Trophoblast cell (in vitro differentiated cells and primary cell): ENCODE results near the gene AP2A2.

Experiments
- DNase-seq, 2 donors: peaks; one replicate each; pipeline ENCODE4 v3.0.0-alpha.2; 2016
- H2AFZ ChIP-seq: 2 replicates; pipeline ENCODE4 v1.6.1; 2013; ENCODE audit warnings: low read length, moderate library complexity, mild to moderate bottlenecking; ENCODE audit not compliant: insufficient read depth, poor library complexity
- H2AK5ac ChIP-seq: 2 replicates; pipeline ENCODE4 v1.6.1; 2013; ENCODE audit warnings: mild to moderate bottlenecking, low read length
- H2BK120ac ChIP-seq: 2 replicates; pipeline ENCODE4 v1.6.1; 2013; ENCODE audit warnings: low read length, mild to moderate bottlenecking, moderate library complexity; ENCODE audit not compliant: insufficient read depth, poor library complexity
- H2BK12ac ChIP-seq: 2 replicates; pipeline ENCODE4 v1.6.1; 2013; ENCODE audit warnings: mild to moderate bottlenecking, low read length, moderate library complexity
- H2BK5ac ChIP-seq: 2 replicates; pipeline ENCODE4 v1.6.1; 2013; ENCODE audit warnings: low read length, low read depth, moderate library complexity, mild to moderate bottlenecking; ENCODE audit not compliant: poor library complexity
- H3K14ac ChIP-seq: 2 replicates; pipeline ENCODE4 v1.6.1; 2013; ENCODE audit warnings: mild to moderate bottlenecking, low read length
- H3K18ac ChIP-seq: 2 replicates; pipeline ENCODE4 v1.6.1; 2013; ENCODE audit warnings: mild to moderate bottlenecking, low read length
- H3K23ac ChIP-seq: 2 replicates; pipeline ENCODE4 v1.6.1; 2013; ENCODE audit warnings: low read length
- H3K27ac ChIP-seq: 2 replicates; pipeline ENCODE4 v1.5.1; 2013; ENCODE audit warnings: low read depth, mild to moderate bottlenecking, inconsistent platforms, low read length, moderate library complexity
- H3K27me3 ChIP-seq: 2 replicates; pipeline ENCODE4 v1.6.1; 2013; ENCODE audit warnings: inconsistent platforms, mild to moderate bottlenecking, low read length, moderate library complexity; ENCODE audit not compliant: insufficient read depth
- H3K36me3 ChIP-seq, 2 experiments: 1 replicate in 1 of 2; 2 replicates in 1 of 2; pipeline ENCODE4 v1.6.1; 2013; ENCODE audit warnings: low read length in 2 of 2, mild to moderate bottlenecking in 2 of 2, moderate library complexity in 1 of 2; ENCODE audit not compliant: insufficient read depth in 2 of 2, control insufficient read depth in 1 of 2
- H3K4ac ChIP-seq: 2 replicates; pipeline ENCODE4 v1.6.1; 2013; ENCODE audit warnings: low read depth, mild to moderate bottlenecking, low read length, moderate library complexity
- H3K4me1 ChIP-seq, 2 experiments: 1 replicate in 1 of 2; 2 replicates in 1 of 2; pipeline ENCODE4 v1.6.1; 2013; ENCODE audit warnings: low read length in 2 of 2, mild to moderate bottlenecking in 2 of 2, moderate library complexity in 1 of 2; ENCODE audit not compliant: insufficient read depth in 2 of 2, control insufficient read depth in 1 of 2
- H3K4me2 ChIP-seq: 2 replicates; pipeline ENCODE4 v1.6.1; 2013; ENCODE audit warnings: inconsistent platforms, mild to moderate bottlenecking, low read length, moderate library complexity
- H3K4me3 ChIP-seq: 2 replicates; pipeline ENCODE4 v1.5.1; 2013; ENCODE audit warnings: mild to moderate bottlenecking, low read depth, low read length, inconsistent platforms
- H3K79me1 ChIP-seq: one replicate; pipeline ENCODE4 v1.6.1; 2013; ENCODE audit warnings: low read length
- H3K79me2 ChIP-seq: 2 replicates; pipeline ENCODE4 v1.6.1; 2013; ENCODE audit warnings: low read length, mild to moderate bottlenecking; ENCODE audit not compliant: control insufficient read depth, insufficient read depth, poor library complexity
- H3K9ac ChIP-seq: 2 replicates; pipeline ENCODE4 v1.6.1; 2013; ENCODE audit warnings: mild to moderate bottlenecking, low read length
- H3K9me3 ChIP-seq: 2 replicates; pipeline ENCODE4 v1.6.1; 2013; ENCODE audit warnings: low read depth, mild to moderate bottlenecking, control low read depth, inconsistent platforms, low read length; ENCODE audit not compliant: insufficient read depth
- H4K12ac ChIP-seq: 2 replicates; pipeline ENCODE4 v1.6.1; 2013; ENCODE audit warnings: low read depth, mild to moderate bottlenecking, low read length, moderate library complexity
- H4K8ac ChIP-seq: 2 replicates; pipeline ENCODE4 v1.6.1; 2013; ENCODE audit warnings: low read depth, mild to moderate bottlenecking, low read length, moderate library complexity
- H4K91ac ChIP-seq: one replicate; pipeline ENCODE4 v1.6.1; 2013; ENCODE audit warnings: low read depth, mild to moderate bottlenecking, low read length, moderate library complexity
- WGBS: extraction: QIAGEN DNeasy Blood & Tissue Kit; methylation state at CpG from one replicate; pipeline ENCODE4 v1.1.7; 2013; ENCODE audit warnings: missing lambda C conversion rate; ENCODE audit not compliant: insufficient read length, insufficient coverage; ENCODE audit errors: extremely low coverage; 5-methylcytosine and 5-hydroxymethylcytosine counted together

Gene AP2A2

GRCh38 chr11:995044-995751 is 69.5 kb downstream of the AP2A2 start:
- no peak overlapping the region for H2BK12ac ChIP-seq
- no peak overlapping the region for H4K8ac ChIP-seq
- H3K27me3 ChIP-seq = no peaks in the 10 kb centered on the region
- no peaks in the 10 kb centered on the region for H3K79me1 ChIP-seq
- no peak overlapping the region for H3K9ac ChIP-seq
- no peak overlapping the region for H4K12ac ChIP-seq
- no peak overlapping the region for H3K4me3 ChIP-seq
- H3K9me3 ChIP-seq = peaks cover 1% of the 10 kb centered on the region
- no peak overlapping the region for H2AFZ ChIP-seq
- H3K4ac ChIP-seq = no peak overlapping the region
- no peak overlapping the region for H3K23ac ChIP-seq
- no peak overlapping the region for H4K91ac ChIP-seq
- no peak overlapping the region for H3K4me2 ChIP-seq
- H3K79me2 ChIP-seq = no peaks in the 10 kb centered on the region
- H3K14ac ChIP-seq = no peak overlapping the region
- H3K4me1 ChIP-seq = no peaks in the 10 kb centered on the region
- no CpG with 5 or more reads among the region's 16 CpGs for WGBS
- DNase-seq = no peak
- H2BK120ac ChIP-seq = no peak overlapping the region
- peaks cover 60 to 68% of the 10 kb centered on the region in 2 experiments for H3K36me3 ChIP-seq
- no peak overlapping the region for H3K27ac ChIP-seq
- H2BK5ac ChIP-seq = no peak overlapping the region
- H3K18ac ChIP-seq = no peak overlapping the region
- H2AK5ac ChIP-seq = no peak overlapping the region

DNA sequence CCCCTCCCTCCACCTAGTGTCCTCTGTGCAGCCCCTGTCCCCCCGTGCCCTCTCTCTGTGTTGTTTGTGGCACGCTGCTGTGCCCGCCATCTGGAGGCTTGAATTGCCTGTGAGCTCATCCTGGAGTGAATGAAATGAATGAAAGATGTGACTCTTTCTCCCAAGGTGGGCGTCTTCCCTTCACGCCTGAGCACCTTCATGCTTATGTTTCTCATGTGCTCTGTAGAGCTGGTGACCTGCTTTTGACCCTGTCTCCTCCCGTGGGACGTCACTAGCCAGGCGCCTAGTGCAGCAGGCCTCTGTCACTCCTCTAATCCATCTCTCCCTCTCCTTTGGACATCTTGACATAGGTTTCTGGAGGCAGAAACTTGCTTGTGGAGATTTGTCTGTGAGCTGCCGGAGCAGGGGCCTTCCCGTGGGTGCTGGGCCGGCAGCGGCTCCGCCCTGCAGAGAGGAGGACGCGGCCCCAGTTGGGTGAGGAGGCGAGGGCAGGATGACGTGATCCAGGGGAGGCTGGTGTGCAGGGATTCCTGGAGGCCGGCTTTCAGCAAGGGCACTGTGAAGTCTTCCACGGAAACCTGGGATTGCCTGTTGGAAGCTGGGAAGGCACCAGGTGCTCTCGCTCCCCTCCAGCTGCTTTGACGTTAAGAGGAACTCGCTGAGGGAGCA is 70.2 kb downstream of the AP2A2 start:
- no peaks in the 10 kb centered on the region for H3K4me1 ChIP-seq
- no CpG with 5 or more reads among the region's 22 CpGs for WGBS
- H3K9ac ChIP-seq = no peak overlapping the region
- H3K79me1 ChIP-seq = no peaks in the 10 kb centered on the region
- no peak overlapping the region for H3K27ac ChIP-seq
- peaks cover 63 to 72% of the 10 kb centered on the region in 2 experiments for H3K36me3 ChIP-seq
- H3K9me3 ChIP-seq = peaks cover 4% of the 10 kb centered on the region
- no peak overlapping the region for H2AFZ ChIP-seq
- H4K91ac ChIP-seq = no peak overlapping the region
- H4K8ac ChIP-seq = no peak overlapping the region
- H3K79me2 ChIP-seq = no peaks in the 10 kb centered on the region
- no peak overlapping the region for H3K4me2 ChIP-seq
- H3K18ac ChIP-seq = no peak overlapping the region
- no peak overlapping the region for H3K14ac ChIP-seq
- H4K12ac ChIP-seq = no peak overlapping the region
- no peak overlapping the region for H3K23ac ChIP-seq
- no peak overlapping the region for H2BK12ac ChIP-seq
- no peak overlapping the region for H2BK5ac ChIP-seq
- H2AK5ac ChIP-seq = no peak overlapping the region
- no peak overlapping the region for H2BK120ac ChIP-seq
- H3K27me3 ChIP-seq = no peaks in the 10 kb centered on the region
- H3K4me3 ChIP-seq = no peak overlapping the region
- no peak overlapping the region for H3K4ac ChIP-seq
- DNase-seq = no peak

GRCh38 chr11:996681-997080 is 71.0 kb downstream of the AP2A2 start:
- Histone ChIP-seq H2AK5ac (no peak overlapping the region), H3K4me3 (no peak overlapping the region), H3K27ac (no peak overlapping the region), H3K4me2 (no peak overlapping the region), H3K27me3 (no peaks in the 10 kb centered on the region), H3K14ac (no peak overlapping the region), H3K79me2 (no peaks in the 10 kb centered on the region), H3K4ac (no peak overlapping the region), H3K79me1 (no peaks in the 10 kb centered on the region), H4K8ac (no peak overlapping the region), H2BK5ac (no peak overlapping the region), H3K23ac (no peak overlapping the region), H3K18ac (no peak overlapping the region), H3K9ac (no peak overlapping the region), H4K12ac (no peak overlapping the region), H2BK120ac (no peak overlapping the region), H3K36me3 (peaks cover 69 to 74% of the 10 kb centered on the region in 2 experiments), H3K9me3 (peaks cover 4% of the 10 kb centered on the region), H2BK12ac (no peak overlapping the region), H4K91ac (no peak overlapping the region), H3K4me1 (no peaks in the 10 kb centered on the region), H2AFZ (no peak overlapping the region)
- no peak for DNase-seq
- no CpG with 5 or more reads among the region's 10 CpGs for WGBS

GRCh38 chr11:997907-998306 is 72.2 kb downstream of the AP2A2 start:
- Histone ChIP-seq H2BK120ac (no peak overlapping the region), H3K4me3 (no peak overlapping the region), H3K79me1 (no peaks in the 10 kb centered on the region), H4K8ac (no peak overlapping the region), H3K23ac (no peak overlapping the region), H3K9me3 (peaks cover 4% of the 10 kb centered on the region), H3K27me3 (no peaks in the 10 kb centered on the region), H3K27ac (no peak overlapping the region), H2BK12ac (no peak overlapping the region), H3K14ac (no peak overlapping the region), H3K18ac (no peak overlapping the region), H4K12ac (no peak overlapping the region), H2BK5ac (no peak overlapping the region), H3K9ac (no peak overlapping the region), H4K91ac (no peak overlapping the region), H2AK5ac (no peak overlapping the region), H3K36me3 (peaks cover 69 to 73% of the 10 kb centered on the region in 2 experiments), H3K4me1 (no peaks in the 10 kb centered on the region), H2AFZ (no peak overlapping the region), H3K4me2 (no peak overlapping the region), H3K4ac (no peak overlapping the region), H3K79me2 (no peaks in the 10 kb centered on the region)
- DNase-seq = no peak
- WGBS = no CpG with 5 or more reads among the region's 14 CpGs
